Caco-2 (cell line): ENCODE measurements around the gene PIBF1. TPM values are rescaled to one million over a fixed set of nuclear protein-coding genes. Genes with fewer than 3 reads are reported as not detected.
A peak's percentile ranks its signal among the peaks of the same experiment; 100 is the strongest.
"Not testable (repeated sequence)": the region's sequence is repeated elsewhere in the genome, so short reads cannot be mapped to it uniquely, and the experiment has no call there.

Experiments
- BruUV-seq: library from RNA; stranded (reverse); fragments of 400-500 nt; replicated peaks from 2 replicates; lab custom pipeline; 2021; lab: Mats Ljungman, UMichigan
- CTCF ChIA-PET: fragments of 300-600 bp; sonication (Branson Sonifier 250); formaldehyde crosslinking; loops from one replicate; lab custom pipeline; 2022; ENCODE audit warnings: antibody characterized with exemption; lab: Charles Lee
- POLR2A ChIA-PET: fragments of 300-600 bp; sonication (Branson Sonifier 250); formaldehyde crosslinking; loops from one replicate; lab custom pipeline; 2022; ENCODE audit warnings: antibody characterized with exemption; lab: Charles Lee
- DNase-seq, 2 experiments: peaks; one replicate each; pipeline versions ENCODE4 v3.0.0 to v3.0.0-alpha.2; 2020 to 2022
- H3K27me3 ChIP-seq: replicated peaks from 2 replicates; pipeline ENCODE4 v1.6.0; 2011; ENCODE audit warnings: low read length; ENCODE audit not compliant: control insufficient read depth, insufficient read depth
- H3K36me3 ChIP-seq: 2 replicates; pipeline ENCODE4 v1.5.1; 2011; ENCODE audit warnings: low read length; ENCODE audit not compliant: control insufficient read depth, insufficient read depth
- H3K4me1 ChIP-seq: fragments of 250-450 bp; sonication (Bioruptor Pico); 2 replicates; pipeline ENCODE4 v1.5.1; 2020; ENCODE audit warnings: mild to moderate bottlenecking
- H3K4me3 ChIP-seq: 2 replicates; pipeline ENCODE4 v1.5.1; 2011; ENCODE audit warnings: low read depth, mild to moderate bottlenecking, control low read depth, low read length
- H3K9me3 ChIP-seq: fragments of 250-450 bp; sonication (Bioruptor Pico); 2 replicates; pipeline ENCODE4 v1.5.1; 2020; ENCODE audit warnings: mild to moderate bottlenecking, moderate library complexity
- H3K27ac Mint-ChIP-seq: one replicate; pipeline ENCODE4 v1.8.0; 2022; ENCODE audit warnings: mixed read lengths; ENCODE audit not compliant: unreplicated experiment
- H3K27me3 Mint-ChIP-seq: one replicate; pipeline ENCODE4 v1.8.0; 2022; ENCODE audit warnings: mixed read lengths; ENCODE audit not compliant: insufficient read depth, unreplicated experiment
- H3K36me3 Mint-ChIP-seq: one replicate; pipeline ENCODE4 v1.8.0; 2022; ENCODE audit warnings: mild to moderate bottlenecking, mixed read lengths; ENCODE audit not compliant: insufficient read depth, unreplicated experiment
- H3K4me1 Mint-ChIP-seq: one replicate; pipeline ENCODE4 v1.8.0; 2022; ENCODE audit warnings: low read depth, mixed read lengths; ENCODE audit not compliant: unreplicated experiment
- H3K4me3 Mint-ChIP-seq: one replicate; pipeline ENCODE4 v1.8.0; 2022; ENCODE audit warnings: mild to moderate bottlenecking, moderate library complexity, mixed read lengths; ENCODE audit not compliant: unreplicated experiment
- H3K9me3 Mint-ChIP-seq: one replicate; pipeline ENCODE4 v1.8.0; 2022; ENCODE audit warnings: mixed read lengths; ENCODE audit not compliant: unreplicated experiment
- CTCF ChIP-seq, 2 experiments: fragments of 200-600 bp in 1 of 2; IDR thresholded peaks; 1 replicate in 1 of 2; 2 replicates in 1 of 2; pipeline versions ENCODE4 v1.5.1 to v1.8.0; 2011 to 2022; ENCODE audit warnings: antibody characterized with exemption in 1 of 2, control low read depth in 1 of 2, inconsistent platforms in 1 of 2, low read depth in 1 of 2, low read length in 1 of 2, mild to moderate bottlenecking in 1 of 2, moderate library complexity in 1 of 2; ENCODE audit not compliant: insufficient read depth in 1 of 2, severe bottlenecking in 1 of 2, unreplicated experiment in 1 of 2
- intact Hi-C: fragments of 100-400 bp; cut with micrococcal nuclease; formaldehyde crosslinking; loops from one replicate; pipeline ENCODE4 v1.10.0; 2022; ENCODE audit not compliant: unreplicated experiment
- total RNA-seq: library from RNA; stranded (reverse); gene quantifications from 2 replicates; pipeline ENCODE4 v1.2.3, GENCODE V29; 2022

The PIBF1 gene
- total RNA-seq, 1 experiment from 2014 or later: 13.4 TPM

DNA sequence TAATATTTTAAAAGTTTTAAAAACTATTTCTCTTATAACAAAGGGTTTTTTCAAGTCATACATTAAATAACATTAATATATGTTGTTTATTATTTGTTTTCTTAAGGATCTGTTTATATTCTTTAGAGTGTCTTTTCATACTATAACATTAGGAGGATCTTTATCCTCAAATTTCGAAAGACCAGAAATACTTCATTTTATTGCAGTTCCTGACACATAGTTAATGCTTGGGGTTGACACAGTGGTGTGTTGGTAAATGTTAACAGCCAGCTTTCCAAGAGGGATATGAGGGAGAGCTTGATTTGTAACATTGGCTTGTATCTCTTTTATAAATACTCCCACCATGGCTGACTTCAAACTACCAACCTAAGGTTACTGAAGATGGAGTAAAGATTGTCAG is 150.3 kb downstream of the PIBF1 start:
- no peaks in the 10 kb centered on the region for H3K27me3 Mint-ChIP-seq
- H3K4me3 Mint-ChIP-seq: no peak overlapping the region
- H3K36me3 ChIP-seq: no peaks in the 10 kb centered on the region
- H3K4me1 Mint-ChIP-seq: no peaks in the 10 kb centered on the region
- BruUV-seq: no TSS peak
- POLR2A ChIA-PET: no interaction called here
- no peaks in the 10 kb centered on the region for H3K27me3 ChIP-seq
- peaks cover 5% of the 10 kb centered on the region; the same call in 1 of the 2 replicates for H3K4me1 ChIP-seq
- CTCF ChIA-PET: no interaction called here
- H3K36me3 Mint-ChIP-seq: no peaks in the 10 kb centered on the region
- H3K9me3 Mint-ChIP-seq: no peaks in the 10 kb centered on the region
- H3K9me3 ChIP-seq: no peaks in the 10 kb centered on the region; the same call in 1 of the 2 replicates
- intact Hi-C loops: no loop called here
- no peak for TF ChIP-seq CTCF (IDR thresholded peaks at IDR 0.05; ENCODE audit: insufficient read depth in 1 of 2, low read depth in 1 of 2, low read length in 1 of 2, severe bottlenecking in 1 of 2, unreplicated experiment in 1 of 2)
- H3K4me3 ChIP-seq: no peak overlapping the region
- DNase-seq: no peak
- H3K27ac Mint-ChIP-seq: no peak overlapping the region

DNA sequence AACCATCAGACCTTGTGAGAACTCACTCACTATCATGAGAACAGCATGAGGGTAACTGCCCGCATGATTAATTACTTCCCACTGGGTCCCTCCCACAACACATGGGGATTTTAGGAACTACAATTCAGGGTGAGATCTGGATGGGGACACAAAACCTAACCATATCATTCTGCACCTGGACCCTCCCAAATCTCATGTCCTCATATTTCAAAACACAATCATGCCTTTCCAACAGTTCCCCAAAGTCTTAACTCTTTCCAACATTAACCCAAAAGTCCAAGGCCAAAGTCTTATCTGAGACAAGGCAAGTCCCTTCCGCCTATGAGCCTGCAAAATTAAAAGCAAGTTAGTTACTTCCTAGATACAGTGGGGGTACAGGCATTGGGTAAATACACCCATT is 164.3 kb downstream of the PIBF1 start:
- DNase-seq, H3K27ac Mint-ChIP-seq, H3K4me3 Mint-ChIP-seq, H3K36me3 ChIP-seq, H3K27me3 Mint-ChIP-seq, intact Hi-C loops, POLR2A ChIA-PET, H3K9me3 ChIP-seq, H3K4me1 Mint-ChIP-seq, H3K4me1 ChIP-seq, BruUV-seq, H3K4me3 ChIP-seq, CTCF ChIA-PET, H3K27me3 ChIP-seq: not testable (repeated sequence)
- Mint-ChIP-seq H3K9me3 (peaks cover 14% of the 10 kb centered on the region), H3K36me3 (peaks cover 12% of the 10 kb centered on the region)

DNA sequence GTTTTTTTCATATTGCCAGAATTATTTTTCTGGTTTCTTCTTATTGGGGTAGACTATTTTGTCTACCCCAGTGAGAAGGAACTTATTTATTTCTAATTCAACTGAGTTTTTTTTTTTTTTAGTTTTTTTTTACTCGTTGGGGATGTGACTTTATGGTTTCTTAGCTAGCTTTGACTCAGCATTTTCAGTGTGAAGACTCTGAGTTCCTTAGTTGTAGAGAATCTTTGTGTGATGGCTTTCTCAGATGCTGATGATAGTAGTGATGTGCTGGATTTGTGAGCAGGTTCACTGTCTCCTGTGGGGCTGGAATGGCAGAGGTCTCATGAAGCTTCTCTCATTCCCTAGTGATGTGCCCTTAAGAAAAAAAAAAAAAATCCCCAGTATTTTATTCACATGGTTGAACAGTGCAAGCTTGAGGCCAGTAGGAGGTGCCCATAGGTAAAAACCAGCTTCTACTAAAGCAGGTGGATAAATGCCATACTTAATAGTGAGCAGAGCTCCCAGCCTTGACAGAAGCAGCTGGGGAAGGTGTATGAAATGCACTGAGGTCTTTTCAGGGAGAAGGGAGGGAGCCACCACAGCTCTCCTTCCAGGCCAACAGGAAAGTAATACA is 170.7 kb downstream of the PIBF1 start:
- H3K27me3 ChIP-seq: no peaks in the 10 kb centered on the region
- Mint-ChIP-seq H3K4me3 (no peak overlapping the region), H3K27me3 (no peaks in the 10 kb centered on the region), H3K36me3 (peaks cover 13% of the 10 kb centered on the region), H3K27ac (no peak overlapping the region), H3K4me1 (no peaks in the 10 kb centered on the region), H3K9me3 (peaks cover 18% of the 10 kb centered on the region)
- peaks cover 6% of the 10 kb centered on the region; the same call in 1 of the 2 replicates for H3K9me3 ChIP-seq
- H3K36me3 ChIP-seq: no peaks in the 10 kb centered on the region; the same call in none of the 2 replicates
- no peak for DNase-seq
- intact Hi-C loops: no loop called here
- BruUV-seq: no TSS peak
- ChIA-PET CTCF (interaction anchor here (0.6 kb wide), 3 partner anchors 12 to 173 kb away, joined by 3 read pairs; no protein-coding TSS in a partner anchor), POLR2A (no interaction called here)
- no peak overlapping the region for H3K4me3 ChIP-seq
- no peaks in the 10 kb centered on the region for H3K4me1 ChIP-seq
- TF ChIP-seq CTCF (IDR thresholded peaks at IDR 0.05; ENCODE audit: insufficient read depth in 1 of 2, low read depth in 1 of 2, low read length in 1 of 2, severe bottlenecking in 1 of 2, unreplicated experiment in 1 of 2): peak; percentile 8 to 31
